B cell (primary cell): ENCODE measurements around the gene RAB7B. TPM values are rescaled to one million over a fixed set of nuclear protein-coding genes. Genes with fewer than 3 reads are reported as not detected.

ENCODE experiments used
- ATAC-seq: fragments of 200-7000 bp; cut with Tn5 transposase; one replicate; pipeline ENCODE4 v1.10.0; 2021; ENCODE audit warnings: low read depth, mild to moderate bottlenecking, moderate number of reproducible peaks, moderate library complexity
- CTCF ChIA-PET: fragments of 350-600 bp; sonication (Branson Sonifier 250); formaldehyde crosslinking; loops from one replicate; lab custom pipeline; 2021; ENCODE audit warnings: antibody characterized with exemption, inconsistent platforms; lab: Charles Lee
- POLR2A ChIA-PET: fragments of 350-600 bp; sonication (Branson Sonifier 250); formaldehyde crosslinking; loops from one replicate; lab custom pipeline; 2021; ENCODE audit warnings: antibody characterized with exemption; lab: Charles Lee
- DNase-seq: peaks from one replicate; pipeline ENCODE4 v3.0.0; 2013
- H2AFZ ChIP-seq: 2 replicates; pipeline ENCODE4 v1.6.1; 2012; ENCODE audit warnings: mild to moderate bottlenecking, low read depth, low read length; ENCODE audit not compliant: insufficient read depth, poor library complexity, severe bottlenecking
- H3K27ac ChIP-seq, 2 donors: 1 replicate in 1 of 2; 2 replicates in 1 of 2; pipeline ENCODE4 v1.5.1; 2012 to 2013; ENCODE audit warnings: low read length in 2 of 2, mild to moderate bottlenecking in 2 of 2, moderate library complexity in 1 of 2
- H3K27me3 ChIP-seq, 4 experiments: fragments of 200-600 bp in 1 of 4; sonication (generic) in 1 of 4; replicated peaks in 1 of 4; 1 replicate in 2 of 4; 2 replicates in 2 of 4; pipeline versions ENCODE4 v1.6.1 to v1.7.0; 2013 to 2016; ENCODE audit warnings: low read length in 3 of 4, mild to moderate bottlenecking in 2 of 4, mixed read lengths in 1 of 4, moderate library complexity in 1 of 4; ENCODE audit not compliant: insufficient read depth in 4 of 4, control insufficient read depth in 3 of 4; ENCODE audit errors: control extremely low read depth in 1 of 4
- H3K36me3 ChIP-seq, 2 experiments: replicated peaks in 1 of 2; 1 replicate in 1 of 2; 2 replicates in 1 of 2; pipeline versions ENCODE4 v1.6.1 to v1.7.1; 2013; ENCODE audit warnings: low read length in 1 of 2; ENCODE audit not compliant: insufficient read depth in 2 of 2, control insufficient read depth in 1 of 2; ENCODE audit errors: control extremely low read depth in 1 of 2, extremely low read depth in 1 of 2
- H3K4me1 ChIP-seq, 2 donors: fragments of 200-600 bp in 1 of 2; sonication (generic) in 1 of 2; 1 replicate in 1 of 2; 2 replicates in 1 of 2; pipeline versions ENCODE4 v1.5.1 to v1.6.1; 2013 to 2017; ENCODE audit warnings: low read length in 2 of 2; ENCODE audit not compliant: control insufficient read depth in 2 of 2, insufficient read depth in 2 of 2
- H3K4me2 ChIP-seq: replicated peaks from 2 replicates; pipeline ENCODE3; 2012; ENCODE audit warnings: mild to moderate bottlenecking, low read depth, low read length; ENCODE audit not compliant: poor library complexity, severe bottlenecking
- H3K4me3 ChIP-seq, 5 experiments: fragments of 200-600 bp in 1 of 5; sonication (generic) in 1 of 5; 1 replicate in 3 of 5; 2 replicates in 2 of 5; pipeline versions ENCODE4 v1.5.1 to v1.7.0; 2011 to 2016; ENCODE audit warnings: low read length in 4 of 5, mild to moderate bottlenecking in 4 of 5, low read depth in 2 of 5, control low read depth in 1 of 5, moderate library complexity in 1 of 5; ENCODE audit not compliant: insufficient read depth in 1 of 5; ENCODE audit errors: control extremely low read depth in 1 of 5, extremely low read depth in 1 of 5
- H3K79me2 ChIP-seq: fragments of 200-600 bp; sonication (generic); one replicate; pipeline ENCODE4 v1.6.0; 2016; ENCODE audit warnings: low read length; ENCODE audit not compliant: control insufficient read depth, insufficient read depth
- H3K9ac ChIP-seq: fragments of 200-600 bp; sonication (generic); 2 replicates; pipeline ENCODE4 v1.6.1; 2017; ENCODE audit warnings: mild to moderate bottlenecking, low read length, moderate library complexity
- H3K9me3 ChIP-seq, 3 donors: one replicate each; pipeline versions ENCODE4 v1.6.1 to v1.7.1; 2013; ENCODE audit warnings: low read length in 2 of 3; ENCODE audit not compliant: control insufficient read depth in 2 of 3, insufficient read depth in 1 of 3; ENCODE audit errors: control extremely low read depth in 1 of 3
- H4K20me1 ChIP-seq: 2 replicates; pipeline ENCODE4 v1.6.0; 2012; ENCODE audit warnings: mild to moderate bottlenecking, low read length; ENCODE audit not compliant: insufficient read depth, control insufficient read depth, poor library complexity, severe bottlenecking
- H3K27ac Mint-ChIP-seq: one replicate; pipeline ENCODE4 v1.8.0; 2021; ENCODE audit warnings: mixed read lengths
- H3K27me3 Mint-ChIP-seq: one replicate; pipeline ENCODE4 v1.8.0; 2021; ENCODE audit warnings: mixed read lengths
- H3K4me1 Mint-ChIP-seq: one replicate; pipeline ENCODE4 v1.8.0; 2021; ENCODE audit warnings: mixed read lengths
- H3K4me3 Mint-ChIP-seq: one replicate; pipeline ENCODE4 v1.8.0; 2021; ENCODE audit warnings: mixed read lengths
- H3K9me3 Mint-ChIP-seq: one replicate; pipeline ENCODE4 v1.8.0; 2022; ENCODE audit warnings: mixed read lengths; ENCODE audit not compliant: insufficient read depth
- CTCF ChIP-seq: fragments of 200-600 bp; IDR thresholded peaks from one replicate; pipeline ENCODE4 v1.8.0; 2022; ENCODE audit warnings: antibody characterized with exemption, mild to moderate bottlenecking
- EZH2 ChIP-seq: IDR thresholded peaks from 2 replicates; pipeline ENCODE4 v1.6.1; 2012; ENCODE audit warnings: borderline replicate concordance, low read depth, mild to moderate bottlenecking, moderate library complexity, low read length; ENCODE audit not compliant: insufficient read depth, poor library complexity, severe bottlenecking
- WGBS: methylation state at CpG from one replicate; pipeline ENCODE4 v1.1.5; 2013; ENCODE audit warnings: missing lambda C conversion rate; ENCODE audit not compliant: insufficient coverage; 5-methylcytosine and 5-hydroxymethylcytosine counted together
- intact Hi-C: fragments of 100-400 bp; cut with micrococcal nuclease; formaldehyde crosslinking; loops from one replicate; pipeline ENCODE4 v1.10.0; 2022
- polyA plus RNA-seq: library from polyadenylated mRNA; depleted of rRNA; stranded (reverse); fragments of >200 nt; gene quantifications from 2 replicates; pipeline ENCODE4 v1.2.3, GENCODE V29; 2012
- total RNA-seq, 2 donors: library from RNA; stranded (reverse); fragments of 120-200 nt in 1 of 2; gene quantifications; 1 replicate in 1 of 2; 2 replicates in 1 of 2; pipeline versions ENCODE4 v1.2.3 to v1.2.4, GENCODE V29; 2013 to 2022

RAB7B gene
- total and polyA plus RNA-seq, 2 donors (not counting 1 experiment from before 2014, with no cell fraction given) = not detected

GRCh38 chr1:206037581-206037980 lies 34.4 kb upstream of the RAB7B start:
- H3K36me3 ChIP-seq = no peaks in the 10 kb centered on the region
- Mint-ChIP-seq H3K9me3 (no peaks in the 10 kb centered on the region), H3K4me1 (peaks cover 90% of the 10 kb centered on the region), H3K27me3 (no peaks in the 10 kb centered on the region), H3K27ac (peak overlapping the region; percentile 87), H3K4me3 (peak overlapping the region; percentile 62)
- peaks cover 81% of the 10 kb centered on the region for H3K79me2 ChIP-seq
- TF ChIP-seq EZH2 = no peak
- TF ChIP-seq CTCF = no peak
- DNase-seq = no peak
- POLR2A ChIA-PET = interaction anchor here (0.6 to 1.5 kb wide), 2 partner anchors 13 to 390 kb away, joined by 4 read pairs; no protein-coding TSS in a partner anchor
- H3K4me1 ChIP-seq = peaks cover 84 to 89% of the 10 kb centered on the region in 2 donors
- H2AFZ ChIP-seq = no peak overlapping the region
- no peaks in the 10 kb centered on the region for H4K20me1 ChIP-seq
- no peak for ATAC-seq
- intact Hi-C loops = loop anchor here (2.0 kb wide), 1 partner anchor 13 kb away; no protein-coding TSS in a partner anchor
- H3K27ac ChIP-seq = peak overlapping the region; percentile 72 to 82
- H3K9me3 ChIP-seq = no peaks in the 10 kb centered on the region
- 94% methylated on average over 5 of the region's 9 CpGs for WGBS
- peak overlapping the region in 1 of 5 experiments; percentile 17 for H3K4me3 ChIP-seq
- peak overlapping the region; percentile 75 for H3K4me2 ChIP-seq
- H3K9ac ChIP-seq = peak overlapping the region; percentile 29
- H3K27me3 ChIP-seq = no peaks in the 10 kb centered on the region
- CTCF ChIA-PET = interaction anchor here (0.6 to 15.2 kb wide), 8 partner anchors 9 to 68 kb away, joined by 3 to 682 read pairs (median 4); no protein-coding TSS in a partner anchor

- TF ChIP-seq EZH2 (no peak), CTCF (no peak)
- Histone ChIP-seq H3K9me3 (no peaks in the 10 kb centered on the region), H3K27ac (peak overlapping the region; percentile 72 to 82), H3K36me3 (no peaks in the 10 kb centered on the region), H3K4me2 (peak overlapping the region; percentile 75), H4K20me1 (no peaks in the 10 kb centered on the region), H2AFZ (no peak overlapping the region), H3K4me1 (peaks cover 86 to 89% of the 10 kb centered on the region in 2 donors), H3K79me2 (peaks cover 87% of the 10 kb centered on the region), H3K4me3 (peak overlapping the region in 4 of 5 experiments; percentile 0 to 34 (median 14)), H3K9ac (peak overlapping the region; percentile 29), H3K27me3 (no peaks in the 10 kb centered on the region)
- Mint-ChIP-seq H3K27me3 (no peaks in the 10 kb centered on the region), H3K4me1 (peaks cover 92% of the 10 kb centered on the region), H3K27ac (peak overlapping the region; percentile 90), H3K4me3 (peak overlapping the region; percentile 83), H3K9me3 (no peaks in the 10 kb centered on the region)
- 0% methylated on average over 2 of the region's 2 CpGs for WGBS
- ChIA-PET POLR2A (interaction anchor here (0.6 to 1.0 kb wide), 4 partner anchors 8 to 57 kb away, joined by 4 to 16 read pairs (median 5); no protein-coding TSS in a partner anchor), CTCF (interaction anchor here (0.6 to 15.2 kb wide), 9 partner anchors 9 to 117 kb away, joined by 3 to 682 read pairs (median 4); no protein-coding TSS in a partner anchor)
- DNase-seq (peak; percentile 57), ATAC-seq (peak; percentile 22)
- intact Hi-C loops = loop anchor here (2.0 kb wide), 1 partner anchor 14 kb away; no protein-coding TSS in a partner anchor
These were observed 33.7 kb upstream of the RAB7B start for GRCh38 chr1:206036663-206037455.
